Measurements from ENCODE around the gene SLC8A3.

The SLC8A3 gene

GRCh38 chr14:70127186-70127585 is 61.6 kb downstream of the SLC8A3 start:
- DNase-seq: no peak
- H4K12ac ChIP-seq (ENCODE audit: low read depth, low read length): no peak overlapping the region
- H3K4me3 ChIP-seq (ENCODE audit: low read depth, low read length): no peak overlapping the region
- no peaks in the 10 kb centered on the region for H3K36me3 ChIP-seq (ENCODE audit: control insufficient read depth in 1 of 2, insufficient read depth in 2 of 2, low read length in 2 of 2)
- no peaks in the 10 kb centered on the region for H3K79me1 ChIP-seq (ENCODE audit: low read length)
- WGBS (ENCODE audit: extremely low coverage, insufficient coverage, insufficient read length): no CpG with 5 or more reads among the region's 7 CpGs
- no peak overlapping the region for H3K4ac ChIP-seq (ENCODE audit: low read depth, low read length)
- H3K18ac ChIP-seq (ENCODE audit: low read length): no peak overlapping the region
- H2AK5ac ChIP-seq (ENCODE audit: low read length): no peak overlapping the region
- H2BK120ac ChIP-seq (ENCODE audit: insufficient read depth, low read length, poor library complexity): no peak overlapping the region
- no peak overlapping the region for H4K91ac ChIP-seq (ENCODE audit: low read depth, low read length)
- no peaks in the 10 kb centered on the region for H3K27me3 ChIP-seq (ENCODE audit: insufficient read depth, low read length)
- H3K23ac ChIP-seq (ENCODE audit: low read length): no peak overlapping the region
- no peaks in the 10 kb centered on the region for H3K79me2 ChIP-seq (ENCODE audit: control insufficient read depth, insufficient read depth, low read length, poor library complexity)
- no peak overlapping the region for H3K4me2 ChIP-seq (ENCODE audit: low read length)
- no peak overlapping the region for H3K27ac ChIP-seq (ENCODE audit: low read depth, low read length)
- H4K8ac ChIP-seq (ENCODE audit: low read depth, low read length): no peak overlapping the region
- H3K9me3 ChIP-seq (ENCODE audit: insufficient read depth, low read depth, low read length): no peaks in the 10 kb centered on the region
- H2AFZ ChIP-seq (ENCODE audit: insufficient read depth, low read length, poor library complexity): no peak overlapping the region
- no peak overlapping the region for H3K9ac ChIP-seq (ENCODE audit: low read length)
- H3K14ac ChIP-seq (ENCODE audit: low read length): no peak overlapping the region
- no peak overlapping the region for H2BK5ac ChIP-seq (ENCODE audit: low read depth, low read length, poor library complexity)
- no peak overlapping the region for H2BK12ac ChIP-seq (ENCODE audit: low read length)
- H3K4me1 ChIP-seq (ENCODE audit: control insufficient read depth in 1 of 2, insufficient read depth in 2 of 2, low read length in 2 of 2): no peaks in the 10 kb centered on the region

GRCh38 chr14:70123796-70124195 is 65.0 kb downstream of the SLC8A3 start:
- Histone ChIP-seq H3K4me2 (ENCODE audit: low read length) (no peak overlapping the region), H3K4ac (ENCODE audit: low read depth, low read length) (no peak overlapping the region), H3K27me3 (ENCODE audit: insufficient read depth, low read length) (no peaks in the 10 kb centered on the region), H3K23ac (ENCODE audit: low read length) (no peak overlapping the region), H3K79me2 (ENCODE audit: control insufficient read depth, insufficient read depth, low read length, poor library complexity) (no peaks in the 10 kb centered on the region), H3K4me1 (ENCODE audit: control insufficient read depth in 1 of 2, insufficient read depth in 2 of 2, low read length in 2 of 2) (no peaks in the 10 kb centered on the region), H2BK5ac (ENCODE audit: low read depth, low read length, poor library complexity) (no peak overlapping the region), H3K27ac (ENCODE audit: low read depth, low read length) (no peak overlapping the region), H4K91ac (ENCODE audit: low read depth, low read length) (no peak overlapping the region), H3K79me1 (ENCODE audit: low read length) (no peaks in the 10 kb centered on the region), H2AK5ac (ENCODE audit: low read length) (no peak overlapping the region), H3K9me3 (ENCODE audit: insufficient read depth, low read depth, low read length) (no peaks in the 10 kb centered on the region), H3K4me3 (ENCODE audit: low read depth, low read length) (no peak overlapping the region), H3K14ac (ENCODE audit: low read length) (no peak overlapping the region), H3K9ac (ENCODE audit: low read length) (no peak overlapping the region), H2BK120ac (ENCODE audit: insufficient read depth, low read length, poor library complexity) (no peak overlapping the region), H2BK12ac (ENCODE audit: low read length) (no peak overlapping the region), H3K18ac (ENCODE audit: low read length) (no peak overlapping the region), H3K36me3 (ENCODE audit: control insufficient read depth in 1 of 2, insufficient read depth in 2 of 2, low read length in 2 of 2) (no peaks in the 10 kb centered on the region), H4K12ac (ENCODE audit: low read depth, low read length) (no peak overlapping the region), H2AFZ (ENCODE audit: insufficient read depth, low read length, poor library complexity) (no peak overlapping the region), H4K8ac (ENCODE audit: low read depth, low read length) (no peak overlapping the region)
- WGBS (ENCODE audit: extremely low coverage, insufficient coverage, insufficient read length): no CpG with 5 or more reads among the region's 2 CpGs
- DNase-seq: no peak

DNA sequence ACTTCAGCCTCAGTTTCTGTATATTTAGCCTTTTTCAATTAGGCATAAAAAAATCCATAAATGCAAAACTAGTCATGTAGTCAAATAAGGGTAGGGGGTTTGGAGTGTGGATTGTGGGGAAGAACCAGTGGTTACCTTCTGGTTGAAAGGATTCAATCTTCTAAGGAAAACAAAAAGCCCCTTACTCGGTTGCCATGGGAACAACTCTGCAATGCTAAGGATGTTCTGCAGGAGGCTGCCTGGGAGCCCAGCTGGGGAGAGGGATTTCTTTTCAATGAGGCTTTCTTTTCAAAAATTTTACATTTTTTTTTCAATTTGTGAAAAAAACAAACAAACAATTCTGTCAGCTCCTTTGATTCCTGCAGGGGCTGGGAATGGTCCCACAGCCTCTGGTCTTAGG is 67.2 kb downstream of the SLC8A3 start:
- Histone ChIP-seq H3K4ac (ENCODE audit: low read depth, low read length) (no peak overlapping the region), H2AK5ac (ENCODE audit: low read length) (no peak overlapping the region), H3K27ac (ENCODE audit: low read depth, low read length) (no peak overlapping the region), H2BK12ac (ENCODE audit: low read length) (no peak overlapping the region), H2AFZ (ENCODE audit: insufficient read depth, low read length, poor library complexity) (no peak overlapping the region), H4K12ac (ENCODE audit: low read depth, low read length) (no peak overlapping the region), H3K27me3 (ENCODE audit: insufficient read depth, low read length) (no peaks in the 10 kb centered on the region), H2BK5ac (ENCODE audit: low read depth, low read length, poor library complexity) (no peak overlapping the region), H3K18ac (ENCODE audit: low read length) (no peak overlapping the region), H4K91ac (ENCODE audit: low read depth, low read length) (no peak overlapping the region), H4K8ac (ENCODE audit: low read depth, low read length) (no peak overlapping the region), H3K4me2 (ENCODE audit: low read length) (no peak overlapping the region), H3K23ac (ENCODE audit: low read length) (no peak overlapping the region), H3K79me1 (ENCODE audit: low read length) (no peaks in the 10 kb centered on the region), H2BK120ac (ENCODE audit: insufficient read depth, low read length, poor library complexity) (no peak overlapping the region), H3K14ac (ENCODE audit: low read length) (no peak overlapping the region), H3K4me3 (ENCODE audit: low read depth, low read length) (no peak overlapping the region), H3K79me2 (ENCODE audit: control insufficient read depth, insufficient read depth, low read length, poor library complexity) (no peaks in the 10 kb centered on the region), H3K4me1 (ENCODE audit: control insufficient read depth in 1 of 2, insufficient read depth in 2 of 2, low read length in 2 of 2) (no peaks in the 10 kb centered on the region), H3K9me3 (ENCODE audit: insufficient read depth, low read depth, low read length) (no peaks in the 10 kb centered on the region), H3K9ac (ENCODE audit: low read length) (no peak overlapping the region), H3K36me3 (ENCODE audit: control insufficient read depth in 1 of 2, insufficient read depth in 2 of 2, low read length in 2 of 2) (no peaks in the 10 kb centered on the region)
- DNase-seq: no peak
- WGBS (ENCODE audit: extremely low coverage, insufficient coverage, insufficient read length): no CpG with 5 or more reads among the region's 1 CpG

DNA sequence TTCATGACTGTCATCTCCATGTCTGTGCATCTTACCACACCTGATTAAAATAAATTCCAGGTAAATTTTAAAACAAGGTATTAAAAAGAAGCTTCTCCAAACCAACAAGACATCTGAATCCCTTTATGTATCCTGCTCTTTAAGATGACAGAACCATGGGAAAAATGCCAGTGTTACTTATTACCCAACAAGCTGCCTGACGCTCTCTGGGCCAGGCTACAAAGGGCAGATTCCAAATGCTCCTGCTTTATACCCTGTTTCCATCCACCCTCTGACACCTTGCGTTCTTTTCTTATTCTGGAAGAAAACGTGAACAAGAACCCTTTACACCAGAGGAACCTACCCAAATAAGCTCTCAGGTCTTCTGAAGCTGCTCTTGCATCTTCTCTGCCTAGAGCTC is 70.7 kb downstream of the SLC8A3 start:
- WGBS (ENCODE audit: extremely low coverage, insufficient coverage, insufficient read length): no CpG with 5 or more reads among the region's 3 CpGs
- H4K91ac ChIP-seq (ENCODE audit: low read depth, low read length): no peak overlapping the region
- no peak overlapping the region for H4K12ac ChIP-seq (ENCODE audit: low read depth, low read length)
- H3K14ac ChIP-seq (ENCODE audit: low read length): no peak overlapping the region
- H3K36me3 ChIP-seq (ENCODE audit: control insufficient read depth in 1 of 2, insufficient read depth in 2 of 2, low read length in 2 of 2): no peaks in the 10 kb centered on the region
- H3K18ac ChIP-seq (ENCODE audit: low read length): no peak overlapping the region
- DNase-seq: no peak
- no peak overlapping the region for H2AK5ac ChIP-seq (ENCODE audit: low read length)
- H2BK120ac ChIP-seq (ENCODE audit: insufficient read depth, low read length, poor library complexity): no peak overlapping the region
- H2AFZ ChIP-seq (ENCODE audit: insufficient read depth, low read length, poor library complexity): no peak overlapping the region
- no peak overlapping the region for H3K9ac ChIP-seq (ENCODE audit: low read length)
- no peak overlapping the region for H3K4ac ChIP-seq (ENCODE audit: low read depth, low read length)
- H3K23ac ChIP-seq (ENCODE audit: low read length): no peak overlapping the region
- H3K79me1 ChIP-seq (ENCODE audit: low read length): no peaks in the 10 kb centered on the region
- H3K4me2 ChIP-seq (ENCODE audit: low read length): no peak overlapping the region
- no peaks in the 10 kb centered on the region for H3K79me2 ChIP-seq (ENCODE audit: control insufficient read depth, insufficient read depth, low read length, poor library complexity)
- H4K8ac ChIP-seq (ENCODE audit: low read depth, low read length): no peak overlapping the region
- no peak overlapping the region for H3K4me3 ChIP-seq (ENCODE audit: low read depth, low read length)
- no peaks in the 10 kb centered on the region for H3K4me1 ChIP-seq (ENCODE audit: control insufficient read depth in 1 of 2, insufficient read depth in 2 of 2, low read length in 2 of 2)
- no peaks in the 10 kb centered on the region for H3K9me3 ChIP-seq (ENCODE audit: insufficient read depth, low read depth, low read length)
- no peak overlapping the region for H2BK12ac ChIP-seq (ENCODE audit: low read length)
- H3K27me3 ChIP-seq (ENCODE audit: insufficient read depth, low read length): no peaks in the 10 kb centered on the region
- H3K27ac ChIP-seq (ENCODE audit: low read depth, low read length): no peak overlapping the region
- no peak overlapping the region for H2BK5ac ChIP-seq (ENCODE audit: low read depth, low read length, poor library complexity)
